Measurements from ENCODE around the gene HEATR5A. TPM values are rescaled to one million over a fixed set of nuclear protein-coding genes. Genes with fewer than 3 reads are reported as not detected.

The HEATR5A gene
- total RNA-seq, 3 donors from 2014 or later (not counting 1 experiment from before 2014, with no cell fraction given) = 12.1 to 23.9 (median 15.1) TPM

- Histone ChIP-seq H3K9me3 (ENCODE audit: control insufficient read depth, insufficient read depth, low read length) (no peaks in the 10 kb centered on the region), H3K27ac (ENCODE audit: low read length) (no peak overlapping the region), H3K4me1 (ENCODE audit: control insufficient read depth, insufficient read depth, low read length) (no peaks in the 10 kb centered on the region), H3K36me3 (ENCODE audit: control insufficient read depth, insufficient read depth, low read length) (peaks cover 24% of the 10 kb centered on the region), H3K4me3 (ENCODE audit: low read length) (no peak overlapping the region), H3K27me3 (ENCODE audit: control insufficient read depth, insufficient read depth, low read length) (no peaks in the 10 kb centered on the region)
- ATAC-seq (no peak), DNase-seq (no peak)
- Mint-ChIP-seq H3K27ac (no peak overlapping the region), H3K4me1 (no peaks in the 10 kb centered on the region), H3K27me3 (ENCODE audit: low read depth in 2 of 2) (no peaks in the 10 kb centered on the region), H3K36me3 (peaks cover 15% of the 10 kb centered on the region), H3K4me3 (no peak overlapping the region), H3K9me3 (no peaks in the 10 kb centered on the region)
- WGBS (ENCODE audit: insufficient coverage) = 90% methylated on average over 2 of the region's 2 CpGs
- TF ChIP-seq CTCF (IDR thresholded peaks at IDR 0.05) = no peak
- intact Hi-C loops (cut with micrococcal nuclease) = no loop called here
Measured at GRCh38 chr14:31346097-31346496, 74.3 kb downstream of the HEATR5A start.

GRCh38 chr14:31341280-31341679 lies 79.1 kb downstream of the HEATR5A start:
- intact Hi-C loops (cut with micrococcal nuclease) = no loop called here
- WGBS (ENCODE audit: insufficient coverage) = 100% methylated on average over 3 of the region's 3 CpGs
- Mint-ChIP-seq H3K4me1 (no peaks in the 10 kb centered on the region), H3K9me3 (no peaks in the 10 kb centered on the region), H3K4me3 (no peak overlapping the region), H3K36me3 (peaks cover 17% of the 10 kb centered on the region), H3K27me3 (ENCODE audit: low read depth in 2 of 2) (no peaks in the 10 kb centered on the region), H3K27ac (no peak overlapping the region)
- Histone ChIP-seq H3K9me3 (ENCODE audit: control insufficient read depth, insufficient read depth, low read length) (no peaks in the 10 kb centered on the region), H3K4me1 (ENCODE audit: control insufficient read depth, insufficient read depth, low read length) (no peaks in the 10 kb centered on the region), H3K36me3 (ENCODE audit: control insufficient read depth, insufficient read depth, low read length) (peaks cover 20% of the 10 kb centered on the region), H3K4me3 (ENCODE audit: low read length) (no peak overlapping the region), H3K27me3 (ENCODE audit: control insufficient read depth, insufficient read depth, low read length) (no peaks in the 10 kb centered on the region), H3K27ac (ENCODE audit: low read length) (no peak overlapping the region)
- ATAC-seq = no peak
- no peak for DNase-seq
- no peak for TF ChIP-seq CTCF (IDR thresholded peaks at IDR 0.05)

- Histone ChIP-seq H3K9me3 (ENCODE audit: control insufficient read depth, insufficient read depth, low read length) (no peaks in the 10 kb centered on the region), H3K4me1 (ENCODE audit: control insufficient read depth, insufficient read depth, low read length) (no peaks in the 10 kb centered on the region), H3K27ac (ENCODE audit: low read length) (no peak overlapping the region), H3K36me3 (ENCODE audit: control insufficient read depth, insufficient read depth, low read length) (peaks cover 20% of the 10 kb centered on the region), H3K27me3 (ENCODE audit: control insufficient read depth, insufficient read depth, low read length) (no peaks in the 10 kb centered on the region), H3K4me3 (ENCODE audit: low read length) (no peak overlapping the region)
- H3K27me3 Mint-ChIP-seq (ENCODE audit: low read depth in 2 of 2) = no peaks in the 10 kb centered on the region
- no peaks in the 10 kb centered on the region for H3K4me1 Mint-ChIP-seq
- DNase-seq (no peak), ATAC-seq (no peak)
- 97% methylated on average over 4 of the region's 5 CpGs for WGBS (ENCODE audit: insufficient coverage)
- no peak overlapping the region for H3K4me3 Mint-ChIP-seq
- intact Hi-C loops (cut with micrococcal nuclease) = no loop called here
- peaks cover 13% of the 10 kb centered on the region for H3K36me3 Mint-ChIP-seq
- TF ChIP-seq CTCF (IDR thresholded peaks at IDR 0.05) = no peak
- no peaks in the 10 kb centered on the region for H3K9me3 Mint-ChIP-seq
- H3K27ac Mint-ChIP-seq = no peak overlapping the region
Measured at GRCh38 chr14:31340297-31341063, 79.9 kb downstream of the HEATR5A start.

- TF ChIP-seq CTCF (IDR thresholded peaks at IDR 0.05) = no peak
- Mint-ChIP-seq H3K4me3 (no peak overlapping the region), H3K27ac (no peak overlapping the region), H3K36me3 (peaks cover 13% of the 10 kb centered on the region), H3K4me1 (no peaks in the 10 kb centered on the region), H3K27me3 (ENCODE audit: low read depth in 2 of 2) (no peaks in the 10 kb centered on the region), H3K9me3 (no peaks in the 10 kb centered on the region)
- H3K4me3 ChIP-seq (ENCODE audit: low read length) = no peak overlapping the region
- no peak overlapping the region for H3K27ac ChIP-seq (ENCODE audit: low read length)
- intact Hi-C loops (cut with micrococcal nuclease) = no loop called here
- H3K4me1 ChIP-seq (ENCODE audit: control insufficient read depth, insufficient read depth, low read length) = no peaks in the 10 kb centered on the region
- DNase-seq = no peak
- ATAC-seq = no peak
- peaks cover 17% of the 10 kb centered on the region for H3K36me3 ChIP-seq (ENCODE audit: control insufficient read depth, insufficient read depth, low read length)
- no peaks in the 10 kb centered on the region for H3K27me3 ChIP-seq (ENCODE audit: control insufficient read depth, insufficient read depth, low read length)
- H3K9me3 ChIP-seq (ENCODE audit: control insufficient read depth, insufficient read depth, low read length) = no peaks in the 10 kb centered on the region
Measured at GRCh38 chr14:31339743-31340142, 80.6 kb downstream of the HEATR5A start.
